Tibial nerve (tissue), 3 donors: ENCODE results near the gene BAD.

Experiments used
- CTCF ChIP-seq, 5 experiments: fragments of 200-600 bp in 3 of 5; fragments of 450-650 bp in 2 of 5; sonication (generic) in 3 of 5; IDR thresholded peaks; one replicate each; pipeline ENCODE4 v1.5.1; 2016 to 2019; ENCODE audit warnings: antibody characterized with exemption in 5 of 5, mild to moderate bottlenecking in 3 of 5, moderate library complexity in 2 of 5
- POLR2A ChIP-seq, 2 donors: fragments of 450-650 bp; IDR thresholded peaks; one replicate each; pipeline ENCODE4 v1.6.1; 2017; ENCODE audit warnings: antibody characterized with exemption in 2 of 2, mild to moderate bottlenecking in 2 of 2, moderate library complexity in 2 of 2

GRCh38 chr11:64317961-64318765, 33.7 kb upstream of the BAD start, which contains the start of gene PRDX5:
- TF ChIP-seq CTCF (IDR thresholded peaks at IDR 0.05) (peak; percentile 39 to 72 (median 62)), POLR2A (IDR thresholded peaks at IDR 0.05) (peak; percentile 80 to 83)
